ENCODE measurements around the gene AOPEP. TPM values are rescaled to one million over a fixed set of nuclear protein-coding genes. Genes with fewer than 3 reads are reported as not detected.

AOPEP gene
- total RNA-seq, 1 donor from 2014 or later = 48.0 TPM

DNA sequence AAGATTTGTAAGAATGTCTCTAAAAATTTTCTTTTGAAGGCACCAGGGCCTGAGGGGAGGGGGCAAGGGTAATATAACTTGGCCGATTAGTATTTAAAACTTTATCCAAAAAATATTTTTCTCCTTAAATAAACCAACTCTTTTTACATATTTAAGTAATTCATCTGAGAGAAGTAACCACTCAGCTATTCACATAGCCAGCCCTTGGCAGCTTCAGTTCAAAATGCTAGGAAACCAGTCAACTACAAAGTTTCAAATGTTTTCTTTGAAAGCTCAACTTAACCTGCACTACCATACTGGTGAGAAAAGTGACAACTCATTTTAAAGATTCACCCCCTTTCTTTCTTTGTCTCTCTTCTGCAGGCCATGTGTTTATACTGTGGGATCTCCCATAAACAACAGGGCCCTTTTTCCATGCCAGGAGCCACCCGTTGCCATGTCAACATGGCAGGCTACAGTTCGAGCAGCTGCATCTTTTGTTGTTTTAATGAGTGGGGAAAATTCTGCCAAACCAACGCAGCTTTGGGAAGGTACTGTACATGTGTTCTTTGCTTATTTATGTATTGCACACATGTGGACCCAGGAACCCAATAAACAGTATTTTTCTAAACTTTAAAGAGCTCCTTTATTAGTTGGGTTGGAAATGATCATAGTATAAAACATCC, 46.3 kb downstream of the AOPEP start:
- Histone ChIP-seq H3K36me3 (ENCODE audit: control insufficient read depth in 3 of 3, insufficient read depth in 3 of 3, low read length in 3 of 3) (no peaks in the 10 kb centered on the region), H3K4me1 (ENCODE audit: control insufficient read depth in 3 of 3, insufficient read depth in 3 of 3, low read length in 3 of 3) (no peaks in the 10 kb centered on the region), H3K4me3 (ENCODE audit: low read length in 3 of 3) (no peak overlapping the region), H3K9me3 (ENCODE audit: control insufficient read depth in 3 of 3, low read length in 3 of 3) (no peaks in the 10 kb centered on the region), H3K27me3 (ENCODE audit: control insufficient read depth in 3 of 3, insufficient read depth in 3 of 3, low read length in 3 of 3) (no peaks in the 10 kb centered on the region), H3K27ac (ENCODE audit: low read depth, low read length) (no peak overlapping the region), H3K9ac (ENCODE audit: low read depth in 1 of 3, low read length in 3 of 3) (no peak overlapping the region)

DNA sequence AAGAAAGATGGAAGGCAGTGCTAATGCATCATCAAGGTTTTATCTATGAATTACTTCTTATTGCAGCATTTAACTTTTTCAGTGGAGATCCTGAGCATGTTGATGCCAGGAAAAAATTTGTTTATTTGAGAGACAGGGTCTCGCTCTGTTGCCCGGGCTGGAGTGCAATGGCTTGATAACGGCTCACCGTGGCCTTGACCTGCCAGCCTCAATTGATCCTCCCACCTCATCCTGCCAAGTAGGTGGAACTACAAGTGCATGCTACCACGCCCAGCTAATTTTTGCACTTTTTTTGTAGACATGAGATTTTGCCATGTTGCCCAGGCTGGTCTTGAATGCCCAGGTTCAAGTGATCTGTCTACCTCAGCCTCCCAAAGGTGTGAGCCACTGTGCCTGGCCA, 47.2 kb downstream of the AOPEP start:
- Histone ChIP-seq H3K9ac (ENCODE audit: low read depth in 1 of 3, low read length in 3 of 3) (no peak overlapping the region), H3K27ac (ENCODE audit: low read depth, low read length) (no peak overlapping the region), H3K27me3 (ENCODE audit: control insufficient read depth in 3 of 3, insufficient read depth in 3 of 3, low read length in 3 of 3) (no peaks in the 10 kb centered on the region), H3K4me3 (ENCODE audit: low read length in 3 of 3) (no peak overlapping the region), H3K36me3 (ENCODE audit: control insufficient read depth in 3 of 3, insufficient read depth in 3 of 3, low read length in 3 of 3) (no peaks in the 10 kb centered on the region), H3K9me3 (ENCODE audit: control insufficient read depth in 3 of 3, low read length in 3 of 3) (no peaks in the 10 kb centered on the region), H3K4me1 (ENCODE audit: control insufficient read depth in 3 of 3, insufficient read depth in 3 of 3, low read length in 3 of 3) (peaks cover 0 to under 1% (median 0%) of the 10 kb centered on the region in 3 donors)

DNA sequence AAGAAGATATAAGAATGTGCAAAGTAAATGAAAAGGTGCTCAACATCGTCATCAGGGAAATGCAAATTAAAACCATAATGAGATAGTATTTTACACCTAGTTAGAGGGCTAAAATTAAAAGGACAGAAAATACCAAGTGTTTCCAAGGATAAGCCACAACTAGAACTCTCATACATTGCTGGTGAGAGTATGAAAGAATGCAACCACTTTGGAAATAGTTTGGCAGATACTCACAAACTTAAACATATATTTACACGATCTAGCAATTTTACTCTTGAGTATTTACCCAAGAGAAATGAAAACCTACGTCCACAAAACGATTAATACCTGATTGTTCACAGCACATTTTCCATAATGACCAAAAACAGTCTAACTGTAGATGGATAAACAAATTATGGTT, 51.5 kb downstream of the AOPEP start:
- peaks cover 13 to 26% (median 19%) of the 10 kb centered on the region in 3 donors for H3K4me1 ChIP-seq (ENCODE audit: control insufficient read depth in 3 of 3, insufficient read depth in 3 of 3, low read length in 3 of 3)
- H3K9me3 ChIP-seq (ENCODE audit: control insufficient read depth in 3 of 3, low read length in 3 of 3) = no peaks in the 10 kb centered on the region
- no peak overlapping the region for H3K4me3 ChIP-seq (ENCODE audit: low read length in 3 of 3)
- no peak overlapping the region for H3K9ac ChIP-seq (ENCODE audit: low read depth in 1 of 3, low read length in 3 of 3)
- H3K27ac ChIP-seq (ENCODE audit: low read depth, low read length) = no peak overlapping the region
- H3K27me3 ChIP-seq (ENCODE audit: control insufficient read depth in 3 of 3, insufficient read depth in 3 of 3, low read length in 3 of 3) = no peaks in the 10 kb centered on the region
- no peaks in the 10 kb centered on the region for H3K36me3 ChIP-seq (ENCODE audit: control insufficient read depth in 3 of 3, insufficient read depth in 3 of 3, low read length in 3 of 3)

DNA sequence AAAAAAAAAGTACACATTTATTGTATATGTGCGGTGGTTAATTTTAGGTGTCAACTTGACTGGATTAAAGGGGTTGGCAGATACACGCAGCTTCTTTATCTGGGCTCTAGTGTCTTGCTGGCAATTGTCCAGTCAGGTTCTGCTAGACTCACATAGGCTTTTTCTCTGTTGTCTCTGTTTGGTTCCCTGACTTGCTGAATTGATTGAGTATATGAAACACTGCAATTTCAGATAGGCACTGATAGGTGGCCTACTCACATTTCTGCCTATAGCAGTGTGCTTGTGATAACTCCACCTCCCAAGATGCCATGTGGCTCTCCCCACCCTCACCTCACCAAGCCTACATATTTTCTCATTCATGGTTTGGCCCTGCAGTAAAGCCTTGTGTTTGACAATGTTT, 52.5 kb downstream of the AOPEP start:
- Histone ChIP-seq H3K36me3 (ENCODE audit: control insufficient read depth in 3 of 3, insufficient read depth in 3 of 3, low read length in 3 of 3) (no peaks in the 10 kb centered on the region), H3K4me3 (ENCODE audit: low read length in 3 of 3) (no peak overlapping the region), H3K27me3 (ENCODE audit: control insufficient read depth in 3 of 3, insufficient read depth in 3 of 3, low read length in 3 of 3) (no peaks in the 10 kb centered on the region), H3K27ac (ENCODE audit: low read depth, low read length) (no peak overlapping the region), H3K4me1 (ENCODE audit: control insufficient read depth in 3 of 3, insufficient read depth in 3 of 3, low read length in 3 of 3) (peaks cover 17 to 31% (median 23%) of the 10 kb centered on the region in 3 donors), H3K9ac (ENCODE audit: low read depth in 1 of 3, low read length in 3 of 3) (no peak overlapping the region), H3K9me3 (ENCODE audit: control insufficient read depth in 3 of 3, low read length in 3 of 3) (no peaks in the 10 kb centered on the region)

DNA sequence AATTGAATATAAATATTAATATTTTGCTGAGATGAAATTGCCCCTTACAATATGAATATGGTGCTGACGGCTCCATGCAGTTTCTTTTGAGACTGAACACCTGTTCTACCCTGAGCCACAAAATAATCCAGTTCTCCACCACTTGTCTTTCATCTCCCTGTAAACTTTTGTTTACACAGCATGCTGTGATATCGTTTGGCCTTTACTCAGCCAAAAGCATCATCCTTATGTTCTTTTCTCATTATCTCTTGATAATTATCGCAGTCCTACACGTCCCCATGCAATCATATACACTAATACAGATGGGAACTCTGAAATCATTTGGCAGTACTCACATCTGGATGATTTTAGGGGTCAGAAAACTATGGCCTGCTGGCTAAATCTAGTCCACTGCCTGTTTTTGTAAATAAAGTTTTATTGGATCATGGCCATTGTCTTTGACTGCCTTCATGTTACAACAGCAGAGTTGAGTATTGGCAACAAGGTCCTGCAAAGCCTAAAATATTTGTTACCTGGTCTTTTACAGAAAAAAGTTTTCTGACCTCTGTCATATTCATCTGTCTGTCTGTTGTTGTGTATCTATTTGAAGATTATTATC, 53.3 kb downstream of the AOPEP start:
- peak overlapping the region in 1 of 3 donors; percentile 52 for H3K9ac ChIP-seq (ENCODE audit: low read depth in 1 of 3, low read length in 3 of 3)
- H3K9me3 ChIP-seq (ENCODE audit: control insufficient read depth in 3 of 3, low read length in 3 of 3) = no peaks in the 10 kb centered on the region
- peaks cover 17 to 31% (median 23%) of the 10 kb centered on the region in 3 donors for H3K4me1 ChIP-seq (ENCODE audit: control insufficient read depth in 3 of 3, insufficient read depth in 3 of 3, low read length in 3 of 3)
- no peaks in the 10 kb centered on the region for H3K27me3 ChIP-seq (ENCODE audit: control insufficient read depth in 3 of 3, insufficient read depth in 3 of 3, low read length in 3 of 3)
- H3K4me3 ChIP-seq (ENCODE audit: low read length in 3 of 3) = no peak overlapping the region
- H3K36me3 ChIP-seq (ENCODE audit: control insufficient read depth in 3 of 3, insufficient read depth in 3 of 3, low read length in 3 of 3) = no peaks in the 10 kb centered on the region
- H3K27ac ChIP-seq (ENCODE audit: low read depth, low read length) = peak overlapping the region; percentile 89

DNA sequence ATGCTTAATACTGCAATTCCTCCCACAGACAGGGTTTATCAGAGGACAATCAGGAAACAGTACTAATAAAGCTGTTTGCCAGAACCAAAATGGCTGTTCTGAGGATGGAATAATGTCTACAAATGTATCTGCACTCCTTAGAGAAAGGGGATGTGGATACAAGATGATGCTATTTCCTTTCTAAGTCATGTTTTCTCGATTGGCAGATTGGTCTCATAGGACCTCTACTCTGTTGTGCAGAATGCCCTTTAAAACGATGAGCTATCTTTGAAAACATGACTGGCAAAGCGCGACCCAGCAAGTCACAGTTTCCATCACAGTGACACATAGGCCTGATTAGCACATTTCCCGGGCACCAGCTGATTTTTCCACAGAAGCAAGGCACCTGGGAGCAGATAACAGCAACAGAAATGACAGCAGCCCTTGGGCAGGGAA, 54.0 kb downstream of the AOPEP start:
- H3K27ac ChIP-seq (ENCODE audit: low read depth, low read length) = peak overlapping the region; percentile 89
- peak overlapping the region in 1 of 3 donors; percentile 20 for H3K4me3 ChIP-seq (ENCODE audit: low read length in 3 of 3)
- peak overlapping the region in 2 of 3 donors; percentile 40 to 52 for H3K9ac ChIP-seq (ENCODE audit: low read depth in 1 of 3, low read length in 3 of 3)
- H3K27me3 ChIP-seq (ENCODE audit: control insufficient read depth in 3 of 3, insufficient read depth in 3 of 3, low read length in 3 of 3) = no peaks in the 10 kb centered on the region
- H3K36me3 ChIP-seq (ENCODE audit: control insufficient read depth in 3 of 3, insufficient read depth in 3 of 3, low read length in 3 of 3) = no peaks in the 10 kb centered on the region
- peaks cover 17 to 31% (median 23%) of the 10 kb centered on the region in 3 donors for H3K4me1 ChIP-seq (ENCODE audit: control insufficient read depth in 3 of 3, insufficient read depth in 3 of 3, low read length in 3 of 3)
- H3K9me3 ChIP-seq (ENCODE audit: control insufficient read depth in 3 of 3, low read length in 3 of 3) = no peaks in the 10 kb centered on the region

DNA sequence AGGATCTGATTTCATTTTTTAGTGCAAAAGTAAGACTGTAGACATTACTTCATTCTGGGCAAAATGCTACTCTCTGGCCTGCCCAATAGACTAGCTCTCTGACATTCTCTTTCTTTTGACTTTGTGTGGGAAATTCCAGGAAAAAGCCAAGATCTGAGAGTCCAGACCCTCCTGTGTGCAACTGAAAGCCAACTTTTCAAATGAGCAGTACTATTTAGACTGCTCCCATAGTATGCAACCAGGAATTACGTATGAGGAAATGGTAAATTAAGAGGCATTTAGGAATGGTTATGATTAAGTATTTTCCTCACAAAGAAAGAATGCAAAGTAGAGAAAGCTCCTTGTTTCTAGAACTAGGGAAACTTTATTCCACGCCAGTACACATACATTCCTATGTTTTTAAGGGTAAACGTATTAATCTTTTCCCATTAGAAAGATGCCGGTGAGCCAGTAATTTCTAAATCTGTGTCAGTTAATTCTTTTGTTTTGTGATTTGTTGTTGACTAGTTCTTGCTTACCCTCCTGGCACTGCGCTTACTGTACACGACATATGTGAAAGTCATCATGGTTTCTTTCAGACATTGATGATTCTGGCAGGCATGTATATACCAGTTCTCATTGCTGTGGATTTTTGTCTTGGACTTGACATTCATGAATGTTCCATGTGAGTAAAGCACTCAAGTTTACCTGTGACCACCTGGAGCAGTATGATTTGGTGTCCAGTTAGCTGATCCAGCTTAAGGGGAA, 56.0 kb downstream of the AOPEP start:
- Histone ChIP-seq H3K9ac (ENCODE audit: low read depth in 1 of 3, low read length in 3 of 3) (peak overlapping the region; percentile 24 to 68 (median 44)), H3K9me3 (ENCODE audit: control insufficient read depth in 3 of 3, low read length in 3 of 3) (no peaks in the 10 kb centered on the region), H3K4me1 (ENCODE audit: control insufficient read depth in 3 of 3, insufficient read depth in 3 of 3, low read length in 3 of 3) (peaks cover 17 to 31% (median 23%) of the 10 kb centered on the region in 3 donors), H3K4me3 (ENCODE audit: low read length in 3 of 3) (peak overlapping the region in 2 of 3 donors; percentile 8 to 20), H3K27ac (ENCODE audit: low read depth, low read length) (peak overlapping the region; percentile 52), H3K36me3 (ENCODE audit: control insufficient read depth in 3 of 3, insufficient read depth in 3 of 3, low read length in 3 of 3) (no peaks in the 10 kb centered on the region), H3K27me3 (ENCODE audit: control insufficient read depth in 3 of 3, insufficient read depth in 3 of 3, low read length in 3 of 3) (no peaks in the 10 kb centered on the region)

DNA sequence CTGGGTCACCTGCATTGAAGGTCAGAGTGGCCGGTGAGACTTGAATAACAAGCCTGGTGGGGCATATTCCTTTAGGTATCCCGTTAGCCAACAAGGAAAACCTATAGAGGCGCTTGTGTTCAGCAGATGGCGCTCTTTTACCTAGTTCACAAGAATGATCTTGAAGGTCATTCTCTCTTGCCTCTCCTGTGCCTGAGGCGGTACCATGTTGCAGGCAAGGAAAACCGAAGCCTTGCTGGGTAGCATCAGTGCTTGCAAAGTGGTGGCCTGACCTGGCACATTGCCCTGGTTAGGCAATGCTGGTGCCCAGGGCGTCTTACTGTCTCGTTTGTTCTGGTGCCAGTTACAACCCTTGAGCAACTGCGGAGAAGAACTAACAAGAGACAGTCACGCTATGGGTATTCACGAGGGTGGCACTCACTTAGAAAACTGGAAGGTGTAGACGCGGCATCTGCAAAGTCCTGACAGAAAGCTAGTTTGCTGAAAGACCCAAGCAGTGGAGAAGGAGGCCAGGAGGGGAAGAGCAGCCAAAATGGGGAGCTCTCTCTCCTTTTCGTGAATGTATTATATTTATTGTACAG, 56.7 kb downstream of the AOPEP start:
- Histone ChIP-seq H3K9ac (ENCODE audit: low read depth in 1 of 3, low read length in 3 of 3) (peak overlapping the region in 2 of 3 donors; percentile 44 to 68), H3K27me3 (ENCODE audit: control insufficient read depth in 3 of 3, insufficient read depth in 3 of 3, low read length in 3 of 3) (no peaks in the 10 kb centered on the region), H3K9me3 (ENCODE audit: control insufficient read depth in 3 of 3, low read length in 3 of 3) (no peaks in the 10 kb centered on the region), H3K4me3 (ENCODE audit: low read length in 3 of 3) (peak overlapping the region in 2 of 3 donors; percentile 20 to 52), H3K36me3 (ENCODE audit: control insufficient read depth in 3 of 3, insufficient read depth in 3 of 3, low read length in 3 of 3) (no peaks in the 10 kb centered on the region), H3K27ac (ENCODE audit: low read depth, low read length) (peak overlapping the region; percentile 52), H3K4me1 (ENCODE audit: control insufficient read depth in 3 of 3, insufficient read depth in 3 of 3, low read length in 3 of 3) (peaks cover 17 to 31% (median 23%) of the 10 kb centered on the region in 3 donors)

DNA sequence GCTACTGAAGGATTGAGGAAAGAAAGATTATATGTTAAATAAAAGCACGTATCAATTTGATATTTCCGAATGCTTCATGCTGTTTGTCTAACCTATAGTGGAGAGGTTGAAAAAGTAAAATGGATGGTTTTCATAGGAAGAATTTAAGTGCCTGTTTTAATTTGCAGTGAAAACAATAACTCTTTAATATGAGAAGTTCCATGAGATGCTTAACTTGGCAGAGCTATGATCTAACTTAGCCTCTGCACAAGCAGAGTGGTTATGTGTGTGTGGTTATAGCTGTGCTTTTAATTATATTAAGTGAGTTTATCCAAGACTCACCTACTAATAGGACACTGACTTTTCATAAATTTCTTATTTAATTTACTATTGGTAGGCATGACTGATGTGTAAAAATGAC, 57.4 kb downstream of the AOPEP start:
- Histone ChIP-seq H3K4me1 (ENCODE audit: control insufficient read depth in 3 of 3, insufficient read depth in 3 of 3, low read length in 3 of 3) (peaks cover 17 to 28% (median 22%) of the 10 kb centered on the region in 3 donors), H3K9me3 (ENCODE audit: control insufficient read depth in 3 of 3, low read length in 3 of 3) (no peaks in the 10 kb centered on the region), H3K9ac (ENCODE audit: low read depth in 1 of 3, low read length in 3 of 3) (no peak overlapping the region), H3K4me3 (ENCODE audit: low read length in 3 of 3) (no peak overlapping the region), H3K27me3 (ENCODE audit: control insufficient read depth in 3 of 3, insufficient read depth in 3 of 3, low read length in 3 of 3) (no peaks in the 10 kb centered on the region), H3K36me3 (ENCODE audit: control insufficient read depth in 3 of 3, insufficient read depth in 3 of 3, low read length in 3 of 3) (no peaks in the 10 kb centered on the region), H3K27ac (ENCODE audit: low read depth, low read length) (no peak overlapping the region)
